Measurements from ENCODE around the gene DNAH10. TPM values are rescaled to one million over a fixed set of nuclear protein-coding genes. Genes with fewer than 3 reads are reported as not detected.

DNAH10 gene
- total and polyA plus RNA-seq, 8 donors: 0.02 to 0.59 (median 0.09) TPM; not detected in 1

DNA sequence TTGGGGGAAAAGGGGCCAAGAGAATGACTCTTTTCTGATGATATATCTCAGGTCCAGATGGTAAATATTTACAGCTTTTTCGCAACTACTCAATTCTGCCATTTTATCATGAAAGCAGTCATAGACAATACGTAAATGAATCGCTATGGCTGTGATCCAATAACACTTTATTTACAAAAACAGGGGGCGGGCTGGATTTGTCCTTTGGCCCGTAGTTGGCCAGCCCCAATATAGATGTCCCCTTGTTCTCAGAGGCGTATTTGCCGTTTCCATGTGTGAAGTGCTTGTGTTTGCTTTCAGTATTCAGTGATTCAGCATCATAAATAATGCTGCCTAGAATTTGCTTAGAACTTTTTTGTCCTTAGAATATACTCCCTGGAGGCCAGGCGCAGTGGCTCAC lies 133.3 kb downstream of the DNAH10 start:
- 57 to 60% methylated on average over 8 of the region's 8 CpGs for WGBS, 2 donors
- H3K27ac ChIP-seq: no peak overlapping the region
- no peaks in the 10 kb centered on the region for H3K4me1 ChIP-seq
- H3K27me3 ChIP-seq: no peaks in the 10 kb centered on the region
- intact Hi-C loops (cut with DNase I): no loop called here
- DNase-seq (no peak), ATAC-seq (no peak), FAIRE-seq (no peak)
- H3K4me3 ChIP-seq: no peak overlapping the region
- H3K36me3 ChIP-seq: no peaks in the 10 kb centered on the region
- H3K9me3 ChIP-seq: no peaks in the 10 kb centered on the region
- TF ChIP-seq, protein P1, sequence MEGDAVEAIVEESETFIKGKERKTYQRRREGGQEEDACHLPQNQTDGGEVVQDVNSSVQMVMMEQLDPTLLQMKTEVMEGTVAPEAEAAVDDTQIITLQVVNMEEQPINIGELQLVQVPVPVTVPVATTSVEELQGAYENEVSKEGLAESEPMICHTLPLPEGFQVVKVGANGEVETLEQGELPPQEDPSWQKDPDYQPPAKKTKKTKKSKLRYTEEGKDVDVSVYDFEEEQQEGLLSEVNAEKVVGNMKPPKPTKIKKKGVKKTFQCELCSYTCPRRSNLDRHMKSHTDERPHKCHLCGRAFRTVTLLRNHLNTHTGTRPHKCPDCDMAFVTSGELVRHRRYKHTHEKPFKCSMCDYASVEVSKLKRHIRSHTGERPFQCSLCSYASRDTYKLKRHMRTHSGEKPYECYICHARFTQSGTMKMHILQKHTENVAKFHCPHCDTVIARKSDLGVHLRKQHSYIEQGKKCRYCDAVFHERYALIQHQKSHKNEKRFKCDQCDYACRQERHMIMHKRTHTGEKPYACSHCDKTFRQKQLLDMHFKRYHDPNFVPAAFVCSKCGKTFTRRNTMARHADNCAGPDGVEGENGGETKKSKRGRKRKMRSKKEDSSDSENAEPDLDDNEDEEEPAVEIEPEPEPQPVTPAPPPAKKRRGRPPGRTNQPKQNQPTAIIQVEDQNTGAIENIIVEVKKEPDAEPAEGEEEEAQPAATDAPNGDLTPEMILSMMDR (IDR thresholded peaks at IDR 0.05): no peak

DNA sequence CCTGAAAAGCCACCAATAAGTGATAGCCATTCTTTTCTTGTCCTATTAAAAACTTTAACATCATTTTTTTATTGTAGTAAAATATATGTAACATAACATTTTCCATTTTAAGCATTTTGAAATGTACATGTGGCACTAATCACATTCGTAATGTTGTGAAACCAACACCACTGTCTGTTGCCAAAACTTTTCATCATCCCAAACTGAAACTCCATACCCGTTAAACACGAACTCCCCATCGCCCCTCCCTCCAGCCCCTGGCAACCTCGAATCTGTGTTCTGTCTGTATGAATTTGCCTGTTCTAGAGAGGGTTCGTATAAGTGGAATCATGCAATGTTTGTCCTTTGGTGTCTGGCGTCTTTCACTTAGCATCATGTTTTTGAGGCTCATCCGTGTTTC lies 134.7 kb downstream of the DNAH10 start:
- H3K4me3 ChIP-seq: no peak overlapping the region
- intact Hi-C loops (cut with DNase I): no loop called here
- 58 to 70% methylated on average over 8 of the region's 8 CpGs for WGBS, 2 donors

DNA sequence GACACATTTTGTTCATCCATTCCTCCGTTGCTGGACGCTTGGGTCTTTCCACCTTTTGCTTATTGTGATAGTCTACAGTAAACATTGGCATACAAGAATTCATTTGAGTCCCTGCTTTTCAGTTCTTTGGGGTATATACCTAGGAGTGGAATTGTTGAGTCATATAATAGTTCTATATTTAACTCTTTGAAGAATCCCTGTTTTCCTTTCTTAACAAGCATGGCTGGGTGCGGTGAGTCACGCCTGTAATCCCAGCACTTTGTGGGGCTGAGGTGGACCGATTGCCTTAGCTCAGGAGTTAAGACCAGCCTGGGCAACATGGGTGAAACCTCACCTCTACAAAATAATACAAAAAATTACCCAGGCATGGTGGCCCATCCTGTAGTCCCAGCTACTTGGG lies 135.1 kb downstream of the DNAH10 start:
- FAIRE-seq: no peak
- H3K4me1 ChIP-seq: no peaks in the 10 kb centered on the region

More for the DNA sequence above, 134.7 kb downstream of the DNAH10 start:
- Histone ChIP-seq H3K27ac (no peak overlapping the region), H3K4me1 (no peaks in the 10 kb centered on the region), H3K36me3 (no peaks in the 10 kb centered on the region), H3K27me3 (no peaks in the 10 kb centered on the region), H3K9me3 (no peaks in the 10 kb centered on the region)
- TF ChIP-seq, protein P1 (IDR thresholded peaks at IDR 0.05): no peak
- FAIRE-seq: no peak
- DNase-seq: no peak
- ATAC-seq: no peak

DNA sequence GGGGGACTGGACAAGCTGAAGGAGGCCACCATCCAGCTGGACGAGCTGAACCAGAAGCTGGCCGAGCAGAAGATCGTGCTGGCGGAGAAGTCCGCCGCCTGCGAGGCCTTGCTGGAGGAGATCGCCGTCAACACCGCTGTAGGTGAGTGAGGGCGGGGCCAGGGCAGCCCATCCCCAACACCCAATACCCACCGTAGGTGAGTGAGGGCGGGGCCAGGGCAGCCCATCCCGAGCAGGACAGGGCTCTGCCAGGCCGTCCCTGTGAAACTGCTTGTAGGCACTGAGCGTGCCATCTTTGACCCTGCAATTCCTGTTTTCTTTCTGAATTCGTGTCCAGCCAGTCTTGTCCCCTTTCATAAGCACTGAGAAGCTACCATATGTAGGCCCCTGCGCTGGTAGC lies 136.6 kb downstream of the DNAH10 start:
- intact Hi-C loops (cut with DNase I): no loop called here
- H3K4me1 ChIP-seq: no peaks in the 10 kb centered on the region
- H3K9me3 ChIP-seq: no peaks in the 10 kb centered on the region
- no peaks in the 10 kb centered on the region for H3K27me3 ChIP-seq
- no peak overlapping the region for H3K4me3 ChIP-seq
- no peak for FAIRE-seq
- no peaks in the 10 kb centered on the region for H3K36me3 ChIP-seq
- no peak overlapping the region for H3K27ac ChIP-seq
- no peak for ATAC-seq
- TF ChIP-seq, protein P1 (IDR thresholded peaks at IDR 0.05): no peak
- no peak for DNase-seq
- WGBS, 2 donors: 77 to 85% methylated on average over 18 of the region's 18 CpGs

More for the DNA sequence above, 135.1 kb downstream of the DNAH10 start:
- ATAC-seq (no peak), DNase-seq (no peak)
- WGBS, 2 donors: 73 to 90% methylated on average over 5 of the region's 5 CpGs
- Histone ChIP-seq H3K9me3 (no peaks in the 10 kb centered on the region), H3K27ac (no peak overlapping the region), H3K36me3 (no peaks in the 10 kb centered on the region), H3K4me3 (no peak overlapping the region), H3K27me3 (no peaks in the 10 kb centered on the region)
- TF ChIP-seq, protein P1 (IDR thresholded peaks at IDR 0.05): no peak
- intact Hi-C loops (cut with DNase I): no loop called here

DNA sequence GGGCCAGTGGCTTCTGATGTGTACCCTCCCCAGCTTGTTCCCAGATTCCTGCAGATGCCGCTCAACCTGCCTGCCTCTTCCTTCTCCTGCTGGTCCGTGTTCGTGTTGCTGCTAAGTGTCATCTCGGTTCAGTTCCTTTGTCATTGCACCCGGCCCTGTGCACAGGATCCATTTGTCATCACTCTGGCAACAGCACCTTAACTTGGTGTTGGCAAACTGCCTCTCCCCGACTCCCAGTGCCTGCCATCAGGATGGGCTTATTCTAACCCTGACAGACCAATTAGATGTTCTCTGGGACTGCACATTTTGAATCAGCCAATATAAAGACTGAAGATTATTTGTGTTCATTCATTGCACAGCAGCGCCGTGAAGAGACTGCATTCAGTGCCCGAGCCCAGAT lies 137.3 kb downstream of the DNAH10 start:
- intact Hi-C loops (cut with DNase I): no loop called here
- no peak for ATAC-seq
- no peak overlapping the region for H3K4me3 ChIP-seq
- FAIRE-seq: no peak
- WGBS, 2 donors: 74 to 75% methylated on average over 9 of the region's 9 CpGs
- no peaks in the 10 kb centered on the region for H3K36me3 ChIP-seq
- no peaks in the 10 kb centered on the region for H3K27me3 ChIP-seq
- no peak overlapping the region for H3K27ac ChIP-seq
- no peaks in the 10 kb centered on the region for H3K9me3 ChIP-seq
- DNase-seq: no peak
- TF ChIP-seq, protein P1 (IDR thresholded peaks at IDR 0.05): no peak
- H3K4me1 ChIP-seq: no peaks in the 10 kb centered on the region
